Measurements from ENCODE around the gene UBE2E3.

UBE2E3 gene

DNA sequence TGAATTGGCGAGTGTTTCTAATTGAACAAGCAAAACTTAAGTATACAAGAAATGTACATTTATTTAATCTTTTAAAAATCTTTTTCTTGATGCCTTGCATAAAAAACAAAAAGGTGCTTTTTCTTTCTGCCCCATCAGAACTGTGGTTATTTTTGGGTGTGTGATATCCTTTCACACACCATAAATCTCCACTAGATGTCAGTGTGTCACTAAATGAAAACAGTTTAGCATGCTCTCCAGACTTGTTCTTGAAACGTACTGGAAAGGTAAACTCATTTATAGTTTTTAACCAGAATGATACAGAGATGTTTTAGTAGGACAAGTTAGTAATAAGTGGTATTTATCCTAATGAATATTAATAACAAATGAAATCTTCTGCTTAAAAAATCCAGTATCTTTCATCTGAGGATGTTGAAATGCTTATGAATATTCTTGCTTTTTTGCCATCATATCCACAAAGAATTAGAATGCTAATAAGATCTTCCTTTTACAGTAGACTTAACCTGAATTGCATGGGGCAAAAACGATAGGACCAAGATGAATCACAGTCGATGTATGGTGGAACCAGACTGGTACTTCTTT lies 96.8 kb downstream of the UBE2E3 start:
- DNase-seq: peak in 3 of 5 donors; percentile 8 to 69 (median 22)

DNA sequence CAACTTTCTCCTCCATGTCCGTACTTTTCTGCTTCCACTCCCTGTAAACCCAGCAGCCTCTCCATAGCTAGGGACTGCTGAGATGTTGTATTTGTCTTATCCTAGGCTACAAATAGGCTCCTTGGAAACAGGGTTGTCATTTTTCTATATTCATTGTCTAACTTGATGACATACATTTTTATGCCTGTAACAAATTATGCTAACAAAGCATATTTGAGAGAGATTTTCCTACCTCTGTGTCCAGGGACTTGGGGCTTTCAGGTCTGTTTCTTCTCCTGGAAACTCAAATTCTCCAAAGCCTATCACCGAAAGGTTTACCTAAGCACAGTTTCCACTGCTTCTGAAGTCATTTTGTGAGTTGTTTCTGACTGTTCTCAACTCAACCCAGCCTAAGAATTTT lies 102.7 kb downstream of the UBE2E3 start:
- no peak for DNase-seq

DNA sequence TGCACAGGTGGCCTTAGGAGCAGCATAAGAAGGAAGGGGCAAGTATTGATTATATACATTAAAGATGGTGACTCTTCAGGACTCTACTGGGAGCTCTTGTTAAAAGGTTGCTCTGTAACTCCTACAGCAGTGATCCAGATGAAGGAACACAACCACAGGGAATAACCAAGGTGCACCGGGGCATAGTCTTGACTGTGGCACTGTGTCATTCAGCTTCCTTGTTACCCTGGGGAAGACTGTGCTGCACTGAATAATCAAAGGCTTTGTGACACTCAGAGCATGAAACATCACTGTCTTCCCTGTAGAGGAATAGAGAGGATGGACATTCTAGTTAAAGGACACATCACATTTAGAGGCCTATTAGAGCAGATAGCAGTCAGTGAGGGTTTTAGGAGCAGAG lies 105.3 kb downstream of the UBE2E3 start:
- no peak for DNase-seq

GRCh38 chr2:181091920-181092319 lies 111.5 kb downstream of the UBE2E3 start:
- DNase-seq: peak in 1 of 5 donors; percentile 32

DNA sequence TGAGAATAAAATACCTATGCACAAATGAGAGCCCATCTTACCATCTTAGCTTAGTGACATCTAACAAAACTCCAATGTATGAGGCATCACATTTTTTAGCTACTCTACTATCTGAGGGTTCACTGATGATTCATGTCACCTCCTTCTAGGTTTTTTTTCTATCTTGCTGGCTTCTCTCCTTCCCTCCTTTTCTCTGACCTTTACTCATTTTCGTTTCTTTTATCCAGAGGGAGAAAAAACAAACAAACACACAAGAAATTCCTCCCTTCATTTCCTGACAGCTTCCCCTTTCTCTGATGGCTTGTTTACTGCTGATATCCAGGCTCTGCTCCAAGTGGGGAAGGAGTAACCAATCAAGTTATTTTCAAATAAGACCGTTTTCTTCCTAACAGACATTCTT lies 115.1 kb downstream of the UBE2E3 start:
- DNase-seq: no peak

GRCh38 chr2:181103659-181104058 lies 123.3 kb downstream of the UBE2E3 start:
- no peak for DNase-seq

DNA sequence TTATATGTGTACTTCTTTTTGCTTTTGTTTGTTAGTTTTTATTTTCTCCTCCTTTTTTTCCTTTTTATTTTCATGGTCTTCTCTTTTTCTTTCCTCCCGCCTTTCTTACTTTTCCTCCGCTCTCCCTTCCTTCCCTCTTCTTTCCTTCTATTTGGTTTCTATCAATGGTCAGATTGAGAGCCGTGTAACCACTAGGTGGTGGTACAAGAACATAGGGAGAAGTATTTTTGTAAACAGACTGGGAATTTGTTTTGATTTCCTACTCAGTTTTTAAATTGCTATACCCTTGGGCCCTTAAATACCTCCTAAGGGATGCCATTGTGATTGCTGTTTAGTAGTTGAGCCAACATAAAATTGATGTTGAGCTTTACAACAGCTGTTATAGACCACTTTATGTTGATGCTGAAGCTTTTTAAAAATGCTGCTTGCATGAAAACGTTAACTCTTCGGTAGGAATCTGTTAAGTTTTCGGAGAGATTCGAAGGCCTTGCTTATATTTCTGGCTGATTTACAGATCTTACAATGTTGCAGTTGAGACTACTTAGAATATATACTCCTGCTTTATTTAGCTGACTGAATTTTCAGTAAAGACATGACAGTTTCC lies 124.2 kb downstream of the UBE2E3 start:
- peak in 1 of 5 donors; percentile 51 for DNase-seq

- no peak for DNase-seq
Observed at GRCh38 chr2:181105562-181105961, 125.2 kb downstream of the UBE2E3 start.

- DNase-seq: no peak
Observed at GRCh38 chr2:181106229-181106628, 125.8 kb downstream of the UBE2E3 start.

DNA sequence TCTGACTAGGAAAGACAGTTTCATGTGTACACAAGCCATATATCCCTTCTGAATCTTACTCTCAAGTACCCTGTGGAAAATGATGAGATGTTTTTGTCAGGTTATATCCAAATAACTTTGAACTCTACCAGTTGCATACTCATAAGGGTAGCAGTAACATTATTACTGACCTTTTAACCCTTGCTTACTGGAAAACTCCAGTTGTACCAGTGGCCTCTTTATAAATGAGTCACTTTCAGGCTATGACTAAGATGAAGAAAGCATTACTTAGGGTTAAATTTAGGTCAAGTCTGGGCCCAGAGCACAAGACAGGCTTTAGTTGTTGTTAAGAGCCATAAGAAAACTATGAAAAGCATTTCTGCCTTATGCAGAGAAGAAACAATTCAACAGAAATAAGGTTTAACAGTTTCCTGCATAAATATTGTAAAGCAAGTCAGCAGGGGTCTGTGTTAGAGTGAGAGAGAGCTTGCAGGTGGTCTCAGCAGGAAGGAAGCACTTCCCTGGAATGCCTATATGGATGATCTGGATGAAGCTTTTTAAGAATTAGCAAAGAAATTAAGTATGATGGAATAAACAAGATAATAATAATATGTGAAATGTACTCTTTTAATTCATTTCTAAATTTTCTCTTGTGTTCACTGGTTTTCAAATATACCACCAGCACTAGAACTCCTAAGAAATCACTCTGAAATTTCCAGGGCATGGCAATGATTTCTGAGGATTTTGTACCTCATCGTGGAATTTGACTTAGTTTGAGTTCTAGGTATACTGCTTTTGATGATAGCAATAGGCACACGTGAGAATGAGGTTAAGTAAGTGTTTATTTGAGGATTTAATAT lies 126.6 kb downstream of the UBE2E3 start:
- peak in 1 of 5 donors; percentile 92 for DNase-seq

GRCh38 chr2:181107628-181107945 lies 127.2 kb downstream of the UBE2E3 start:
- no peak for DNase-seq

- DNase-seq: no peak
Observed at GRCh38 chr2:181111059-181111458, 130.7 kb downstream of the UBE2E3 start.

DNA sequence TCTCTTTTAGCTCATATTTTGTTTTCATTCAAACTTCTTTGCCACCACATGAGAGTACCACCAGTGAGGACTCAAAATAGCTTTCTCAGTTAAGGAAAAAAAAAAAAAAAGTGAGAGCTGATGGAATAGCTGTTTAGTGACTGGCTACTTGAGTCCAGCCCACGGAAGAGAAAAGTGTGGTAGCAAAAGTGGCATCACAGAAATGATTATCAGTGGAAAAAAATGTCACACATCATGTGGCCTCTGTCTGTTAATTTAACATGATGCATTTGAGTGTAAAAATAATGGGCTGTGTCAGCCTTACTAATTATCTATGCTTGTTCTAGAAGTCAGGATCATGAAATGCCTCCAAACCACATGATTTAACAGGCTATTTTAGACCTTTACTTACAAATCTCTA lies 132.5 kb downstream of the UBE2E3 start:
- DNase-seq: no peak

Data from T-helper 1 cell (primary cell).